ENCODE measurements around the gene RGS7. TPM values are rescaled to one million over a fixed set of nuclear protein-coding genes. Genes with fewer than 3 reads are reported as not detected.

Gene RGS7
- total RNA-seq, 1 experiment from 2014 or later = 1.5 TPM

DNA sequence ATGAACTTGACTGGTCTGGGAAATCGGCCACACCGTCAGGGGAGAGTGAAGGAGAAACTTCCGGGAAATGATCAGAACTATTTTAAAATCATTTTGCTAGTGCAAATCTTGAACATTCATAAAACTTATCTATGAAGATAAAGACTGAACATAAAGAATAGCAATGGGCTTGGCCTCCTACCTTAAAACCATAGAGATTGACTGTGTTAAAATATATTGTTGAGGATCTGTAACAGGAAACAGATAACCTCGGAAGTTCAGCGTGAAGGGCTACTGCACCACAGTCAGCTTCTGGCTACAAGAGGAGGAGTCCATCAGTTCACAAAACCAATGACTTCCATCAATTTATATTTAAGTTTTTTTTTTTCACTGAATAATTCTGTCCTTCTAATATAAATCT lies 127.3 kb downstream of the RGS7 start:
- Histone ChIP-seq H3K14ac (ENCODE audit: insufficient read depth, low read length) (no peak overlapping the region), H3K56ac (ENCODE audit: insufficient read length, low read depth, low read length) (no peak overlapping the region), H2BK15ac (ENCODE audit: low read depth, low read length) (no peak overlapping the region), H3K4ac (ENCODE audit: low read depth, low read length) (no peak overlapping the region), H3K23ac (ENCODE audit: insufficient read length, low read depth, low read length) (no peak overlapping the region), H3K9me3 (ENCODE audit: control insufficient read depth, low read depth, low read length) (no peaks in the 10 kb centered on the region), H2AK5ac (ENCODE audit: insufficient read length, low read length) (no peak overlapping the region), H4K8ac (replicated peaks; ENCODE audit: insufficient read length, low read depth, low read length) (no peak overlapping the region), H4K20me1 (ENCODE audit: control insufficient read depth, insufficient read depth, insufficient read length) (no peaks in the 10 kb centered on the region), H2AFZ (ENCODE audit: low read length) (no peak overlapping the region), H2BK12ac (ENCODE audit: insufficient read length, low read depth, low read length) (no peak overlapping the region), H2BK5ac (ENCODE audit: insufficient read length, low read length) (no peak overlapping the region), H3T11ph (ENCODE audit: low read length) (no peak overlapping the region), H3K23me2 (ENCODE audit: insufficient read length, low read depth, low read length, poor library complexity, severe bottlenecking) (no peaks in the 10 kb centered on the region), H3K4me1 (ENCODE audit: insufficient read depth, low read length) (peaks cover 2% of the 10 kb centered on the region; the same call in 1 of the 2 replicates), H3K18ac (ENCODE audit: insufficient read length, low read depth, low read length) (no peak overlapping the region), H4K5ac (ENCODE audit: insufficient read length, low read depth, low read length) (no peak overlapping the region), H2BK120ac (ENCODE audit: low read depth, low read length, poor library complexity, severe bottlenecking) (no peak overlapping the region), H2BK20ac (ENCODE audit: low read depth, low read length, poor library complexity, severe bottlenecking) (no peak overlapping the region), H3K9ac (ENCODE audit: extremely low read depth, insufficient read length, low read length) (no peak overlapping the region), H4K91ac (ENCODE audit: insufficient read length, low read depth, low read length) (no peak overlapping the region), H3K4me2 (ENCODE audit: insufficient read depth, insufficient read length, low read length) (no peak overlapping the region), H3K27me3 (ENCODE audit: insufficient read depth, low read length) (no peaks in the 10 kb centered on the region), H3K79me2 (ENCODE audit: insufficient read depth, low read length) (no peaks in the 10 kb centered on the region), H3K79me1 (ENCODE audit: insufficient read depth, low read depth, low read length, poor library complexity, severe bottlenecking) (no peaks in the 10 kb centered on the region), H3K27ac (ENCODE audit: insufficient read length, low read depth, low read length) (no peak overlapping the region)
- WGBS (ENCODE audit: extremely low coverage, insufficient read length, low lambda C conversion rate) = no CpG with 5 or more reads among the region's 5 CpGs
- no peak overlapping the region for H3K4me3 Mint-ChIP-seq
- TF ChIP-seq, protein P1, sequence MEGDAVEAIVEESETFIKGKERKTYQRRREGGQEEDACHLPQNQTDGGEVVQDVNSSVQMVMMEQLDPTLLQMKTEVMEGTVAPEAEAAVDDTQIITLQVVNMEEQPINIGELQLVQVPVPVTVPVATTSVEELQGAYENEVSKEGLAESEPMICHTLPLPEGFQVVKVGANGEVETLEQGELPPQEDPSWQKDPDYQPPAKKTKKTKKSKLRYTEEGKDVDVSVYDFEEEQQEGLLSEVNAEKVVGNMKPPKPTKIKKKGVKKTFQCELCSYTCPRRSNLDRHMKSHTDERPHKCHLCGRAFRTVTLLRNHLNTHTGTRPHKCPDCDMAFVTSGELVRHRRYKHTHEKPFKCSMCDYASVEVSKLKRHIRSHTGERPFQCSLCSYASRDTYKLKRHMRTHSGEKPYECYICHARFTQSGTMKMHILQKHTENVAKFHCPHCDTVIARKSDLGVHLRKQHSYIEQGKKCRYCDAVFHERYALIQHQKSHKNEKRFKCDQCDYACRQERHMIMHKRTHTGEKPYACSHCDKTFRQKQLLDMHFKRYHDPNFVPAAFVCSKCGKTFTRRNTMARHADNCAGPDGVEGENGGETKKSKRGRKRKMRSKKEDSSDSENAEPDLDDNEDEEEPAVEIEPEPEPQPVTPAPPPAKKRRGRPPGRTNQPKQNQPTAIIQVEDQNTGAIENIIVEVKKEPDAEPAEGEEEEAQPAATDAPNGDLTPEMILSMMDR (conservative IDR thresholded peaks at IDR 0.05) = no peak
- peaks cover 16 to 19% of the 10 kb centered on the region in 2 experiments for H3K4me1 Mint-ChIP-seq
- no peaks in the 10 kb centered on the region for H3K9me3 Mint-ChIP-seq
- H3K36me3 Mint-ChIP-seq (ENCODE audit: insufficient read depth in 1 of 3, low read depth in 3 of 3) = no peaks in the 10 kb centered on the region
- H3K27me3 Mint-ChIP-seq (ENCODE audit: low read depth) = no peaks in the 10 kb centered on the region
- no peak for DNase-seq
- no peak overlapping the region for H3K27ac Mint-ChIP-seq
